ENCODE measurements around the gene HNRNPDL.

HNRNPDL gene

GRCh38 chr4:82463221-82463620, 33.0 kb upstream of the HNRNPDL start:
- H3K27ac ChIP-seq (ENCODE audit: low read depth, low read length, poor library complexity, severe bottlenecking) = no peak overlapping the region
- no peaks in the 10 kb centered on the region for H3K9me2 ChIP-seq (ENCODE audit: low read depth, low read length)
- H3K4me2 ChIP-seq (ENCODE audit: low read length) = no peak overlapping the region
- no peak overlapping the region for H3K9ac ChIP-seq (ENCODE audit: low read length)
- H3K36me3 ChIP-seq (ENCODE audit: insufficient read depth, low read length) = peaks cover 70% of the 10 kb centered on the region
- H3K4me1 ChIP-seq (ENCODE audit: insufficient read depth, low read length, severe bottlenecking) = peaks cover 3% of the 10 kb centered on the region
- H2AFZ ChIP-seq (ENCODE audit: low read length) = no peak overlapping the region
- H4K20me1 ChIP-seq (ENCODE audit: insufficient read depth, low read length) = no peaks in the 10 kb centered on the region
- H3K27me3 ChIP-seq (ENCODE audit: insufficient read depth, low read length) = no peaks in the 10 kb centered on the region
- no peaks in the 10 kb centered on the region for H3K79me2 ChIP-seq (ENCODE audit: insufficient read depth, low read length)
- no peaks in the 10 kb centered on the region for H3K9me3 ChIP-seq (ENCODE audit: low read length)
- no peaks in the 10 kb centered on the region for H3F3A ChIP-seq (ENCODE audit: insufficient read depth, low read length)
- no peak overlapping the region for H3K4me3 ChIP-seq (ENCODE audit: low read depth, low read length, poor library complexity, severe bottlenecking)
- TF ChIP-seq EZH2 (IDR thresholded peaks at IDR 0.05; ENCODE audit: borderline replicate concordance, low read length) (no peak), CTCF (IDR thresholded peaks at IDR 0.05; ENCODE audit: low read length) (no peak)

- Histone ChIP-seq H3K4me3 (ENCODE audit: low read depth, low read length, poor library complexity, severe bottlenecking) (no peak overlapping the region), H3K9me3 (ENCODE audit: low read length) (no peaks in the 10 kb centered on the region), H3K27me3 (ENCODE audit: insufficient read depth, low read length) (no peaks in the 10 kb centered on the region), H3K4me1 (ENCODE audit: insufficient read depth, low read length, severe bottlenecking) (peaks cover 3% of the 10 kb centered on the region), H3K36me3 (ENCODE audit: insufficient read depth, low read length) (peaks cover 69% of the 10 kb centered on the region), H3K79me2 (ENCODE audit: insufficient read depth, low read length) (no peaks in the 10 kb centered on the region), H3K27ac (ENCODE audit: low read depth, low read length, poor library complexity, severe bottlenecking) (peak overlapping the region; percentile 23), H3F3A (ENCODE audit: insufficient read depth, low read length) (no peaks in the 10 kb centered on the region), H4K20me1 (ENCODE audit: insufficient read depth, low read length) (no peaks in the 10 kb centered on the region), H2AFZ (ENCODE audit: low read length) (no peak overlapping the region), H3K9ac (ENCODE audit: low read length) (no peak overlapping the region), H3K4me2 (ENCODE audit: low read length) (no peak overlapping the region), H3K9me2 (ENCODE audit: low read depth, low read length) (no peaks in the 10 kb centered on the region)
- TF ChIP-seq EZH2 (IDR thresholded peaks at IDR 0.05; ENCODE audit: borderline replicate concordance, low read length) (no peak), CTCF (IDR thresholded peaks at IDR 0.05; ENCODE audit: low read length) (peak; percentile 47)
Observed at GRCh38 chr4:82462415-82462831, 32.2 kb upstream of the HNRNPDL start.

- Histone ChIP-seq H3K4me1 (ENCODE audit: insufficient read depth, low read length, severe bottlenecking) (peaks cover 3% of the 10 kb centered on the region), H3F3A (ENCODE audit: insufficient read depth, low read length) (no peaks in the 10 kb centered on the region), H3K27ac (ENCODE audit: low read depth, low read length, poor library complexity, severe bottlenecking) (no peak overlapping the region), H3K79me2 (ENCODE audit: insufficient read depth, low read length) (no peaks in the 10 kb centered on the region), H3K4me3 (ENCODE audit: low read depth, low read length, poor library complexity, severe bottlenecking) (no peak overlapping the region), H4K20me1 (ENCODE audit: insufficient read depth, low read length) (no peaks in the 10 kb centered on the region), H3K9me3 (ENCODE audit: low read length) (no peaks in the 10 kb centered on the region), H2AFZ (ENCODE audit: low read length) (no peak overlapping the region), H3K9ac (ENCODE audit: low read length) (no peak overlapping the region), H3K4me2 (ENCODE audit: low read length) (no peak overlapping the region), H3K9me2 (ENCODE audit: low read depth, low read length) (no peaks in the 10 kb centered on the region), H3K36me3 (ENCODE audit: insufficient read depth, low read length) (peaks cover 70% of the 10 kb centered on the region), H3K27me3 (ENCODE audit: insufficient read depth, low read length) (no peaks in the 10 kb centered on the region)
- TF ChIP-seq CTCF (IDR thresholded peaks at IDR 0.05; ENCODE audit: low read length) (no peak), EZH2 (IDR thresholded peaks at IDR 0.05; ENCODE audit: borderline replicate concordance, low read length) (no peak)
Observed at GRCh38 chr4:82461710-82462109, 31.4 kb upstream of the HNRNPDL start.

Data from OCI-LY1 (cell line).